Body of pancreas (tissue), 4 donors: Measurements from ENCODE around the gene MIOS.

Experiments used
- CTCF ChIP-seq, 7 experiments: fragments of 450-650 bp in 4 of 7; fragments of 200-600 bp in 3 of 7; sonication (generic) in 3 of 7; IDR thresholded peaks; one replicate each; pipeline ENCODE4 v1.5.1; 2016 to 2019; ENCODE audit warnings: antibody characterized with exemption in 7 of 7
- POLR2A ChIP-seq, 3 donors: fragments of 450-650 bp; IDR thresholded peaks; one replicate each; pipeline ENCODE4 v1.6.1; 2016; ENCODE audit warnings: antibody characterized with exemption in 3 of 3, mild to moderate bottlenecking in 2 of 3

- TF ChIP-seq CTCF (IDR thresholded peaks at IDR 0.05): no peak
- TF ChIP-seq POLR2A (IDR thresholded peaks at IDR 0.05): no peak
Measured at GRCh38 chr7:7620644-7621210, 54.0 kb downstream of the MIOS start.
